ENCODE measurements around the gene MRPL32.

Gene MRPL32

GRCh38 chr7:42967391-42967790 is 35.2 kb downstream of the MRPL32 start:
- no peak for DNase-seq

GRCh38 chr7:42972699-42973500 is 40.7 kb downstream of the MRPL32 start:
- no peak for DNase-seq

- DNase-seq, result no peak
Observed at GRCh38 chr7:42976371-42976770, 44.2 kb downstream of the MRPL32 start.

- DNase-seq, result no peak
Observed at GRCh38 chr7:42978496-42978895, 46.3 kb downstream of the MRPL32 start.

GRCh38 chr7:42980084-42980483 is 47.9 kb downstream of the MRPL32 start:
- DNase-seq, result no peak

- no peak for DNase-seq
Observed at GRCh38 chr7:42980514-42980913, 48.3 kb downstream of the MRPL32 start.

GRCh38 chr7:42981601-42982000 is 49.4 kb downstream of the MRPL32 start:
- DNase-seq, result no peak

- DNase-seq, result no peak
Observed at GRCh38 chr7:42982604-42983115, 50.5 kb downstream of the MRPL32 start.

- no peak for DNase-seq
Observed at GRCh38 chr7:42984137-42984536, 52.0 kb downstream of the MRPL32 start.

GRCh38 chr7:42986213-42986612 is 54.0 kb downstream of the MRPL32 start:
- no peak for DNase-seq

- no peak for DNase-seq
Observed at GRCh38 chr7:42986781-42987248, 54.6 kb downstream of the MRPL32 start.
